IPS-20b (cell line): Measurements from ENCODE around the gene KIAA0319L.

Source experiments
- H3K27ac ChIP-seq: one replicate; pipeline ENCODE4 v1.5.1; 2013; ENCODE audit warnings: low read length
- H3K27me3 ChIP-seq: 2 replicates; pipeline ENCODE4 v1.6.1; 2013; ENCODE audit warnings: mild to moderate bottlenecking, low read length, inconsistent platforms; ENCODE audit not compliant: insufficient read depth
- H3K36me3 ChIP-seq: 2 replicates; pipeline ENCODE4 v1.6.1; 2013; ENCODE audit warnings: low read depth, mild to moderate bottlenecking, inconsistent platforms, low read length, moderate library complexity; ENCODE audit not compliant: insufficient read depth
- H3K4me1 ChIP-seq: 2 replicates; pipeline ENCODE4 v1.6.1; 2013; ENCODE audit warnings: mild to moderate bottlenecking, control low read depth, inconsistent platforms, low read length, moderate library complexity; ENCODE audit not compliant: insufficient read depth
- H3K4me3 ChIP-seq: 2 replicates; pipeline ENCODE4 v1.5.1; 2013; ENCODE audit warnings: mild to moderate bottlenecking, low read length, inconsistent platforms
- H3K9ac ChIP-seq: 2 replicates; pipeline ENCODE4 v1.6.1; 2013; ENCODE audit warnings: low read depth, mild to moderate bottlenecking, inconsistent platforms, low read length, moderate library complexity
- H3K9me3 ChIP-seq: 2 replicates; pipeline ENCODE4 v1.6.1; 2013; ENCODE audit warnings: mild to moderate bottlenecking, low read depth, low read length, inconsistent platforms; ENCODE audit not compliant: insufficient read depth

KIAA0319L gene

GRCh38 chr1:35557118-35557610, at the start of gene KIAA0319L:
KIAA0319L (minus strand) TSS chr1:35557403; CDS start chr1:35554491, 2,912 bp downstream.
- Histone ChIP-seq H3K36me3 (peaks cover 40% of the 10 kb centered on the region), H3K9ac (peak within 1 kb of the TSS; percentile 79), H3K27ac (peak within 1 kb of the TSS; percentile 72), H3K4me1 (peaks cover 28% of the 10 kb centered on the region), H3K27me3 (no peaks in the 10 kb centered on the region), H3K4me3 (peak within 1 kb of the TSS; percentile 82), H3K9me3 (no peaks in the 10 kb centered on the region)

GRCh38 chr1:35605867-35606182, 48.6 kb upstream of the KIAA0319L start:
- Histone ChIP-seq H3K27ac (no peak overlapping the region), H3K36me3 (peaks cover 85% of the 10 kb centered on the region), H3K9ac (no peak overlapping the region)

GRCh38 chr1:35605071-35605866, 48.1 kb upstream of the KIAA0319L start:
- Histone ChIP-seq H3K9ac (no peak overlapping the region), H3K27ac (no peak overlapping the region), H3K4me1 (no peaks in the 10 kb centered on the region; the same call in 1 of the 2 replicates), H3K4me3 (no peak overlapping the region), H3K9me3 (no peaks in the 10 kb centered on the region), H3K36me3 (peaks cover 90% of the 10 kb centered on the region), H3K27me3 (no peaks in the 10 kb centered on the region)

More at GRCh38 chr1:35605867-35606182, 48.6 kb upstream of the KIAA0319L start:
- Histone ChIP-seq H3K4me3 (no peak overlapping the region), H3K9me3 (no peaks in the 10 kb centered on the region), H3K27me3 (no peaks in the 10 kb centered on the region), H3K4me1 (no peaks in the 10 kb centered on the region; the same call in 1 of the 2 replicates)

- no peaks in the 10 kb centered on the region for H3K27me3 ChIP-seq
- H3K4me3 ChIP-seq: no peak overlapping the region
- no peaks in the 10 kb centered on the region for H3K9me3 ChIP-seq
- no peaks in the 10 kb centered on the region; the same call in 1 of the 2 replicates for H3K4me1 ChIP-seq
- no peak overlapping the region for H3K27ac ChIP-seq
- peaks cover 91% of the 10 kb centered on the region for H3K36me3 ChIP-seq
- H3K9ac ChIP-seq: no peak overlapping the region
Observed at GRCh38 chr1:35603941-35604340, 46.7 kb upstream of the KIAA0319L start.

GRCh38 chr1:35603468-35603867, 46.3 kb upstream of the KIAA0319L start:
- Histone ChIP-seq H3K27me3 (no peaks in the 10 kb centered on the region), H3K4me3 (no peak overlapping the region), H3K27ac (no peak overlapping the region), H3K4me1 (no peaks in the 10 kb centered on the region; the same call in 1 of the 2 replicates), H3K9ac (no peak overlapping the region), H3K9me3 (no peaks in the 10 kb centered on the region), H3K36me3 (peaks cover 86% of the 10 kb centered on the region)

DNA sequence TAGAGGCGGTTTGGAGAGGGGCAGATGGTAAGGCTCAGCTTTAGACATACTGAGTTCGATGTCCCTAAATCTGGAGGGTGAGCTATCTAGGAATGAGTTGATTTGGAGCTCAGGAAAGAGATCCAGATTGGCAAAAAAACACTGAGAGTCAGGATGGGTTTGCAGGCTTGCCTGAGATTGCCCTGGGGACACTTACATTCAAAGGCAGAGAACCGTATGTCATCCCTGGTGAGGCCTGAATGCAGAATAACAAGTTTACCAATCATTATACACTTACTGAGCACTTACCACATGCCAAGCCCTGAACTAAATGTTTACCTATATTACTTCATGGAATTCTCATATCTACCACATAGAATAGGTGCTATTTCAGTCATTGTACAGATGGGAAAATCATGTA, 43.4 kb upstream of the KIAA0319L start:
- H3K36me3 ChIP-seq: peaks cover 63% of the 10 kb centered on the region
- H3K9me3 ChIP-seq: no peaks in the 10 kb centered on the region
- no peaks in the 10 kb centered on the region for H3K27me3 ChIP-seq
- H3K9ac ChIP-seq: no peak overlapping the region
- no peaks in the 10 kb centered on the region; the same call in 1 of the 2 replicates for H3K4me1 ChIP-seq
- no peak overlapping the region for H3K4me3 ChIP-seq
- H3K27ac ChIP-seq: no peak overlapping the region

DNA sequence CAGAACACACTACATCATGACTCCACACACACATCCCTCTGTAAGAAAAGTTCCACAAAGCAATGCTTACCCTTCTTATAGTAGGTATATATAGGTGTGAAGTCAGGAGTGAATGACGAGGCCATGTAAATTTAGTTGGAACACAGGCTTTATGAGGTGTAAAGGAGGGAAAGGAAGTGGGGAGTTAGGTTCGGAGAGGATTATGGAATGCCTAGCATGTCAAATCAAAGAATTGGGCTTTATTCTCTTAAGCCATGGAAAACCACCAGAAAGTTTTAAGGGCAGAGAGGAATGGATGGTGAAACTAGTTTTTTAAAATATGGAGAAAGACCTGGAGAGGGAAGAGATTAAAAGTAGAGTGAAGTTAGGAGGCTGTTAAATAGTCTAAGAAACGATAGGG, 42.2 kb upstream of the KIAA0319L start:
- no peaks in the 10 kb centered on the region for H3K9me3 ChIP-seq
- no peaks in the 10 kb centered on the region for H3K4me1 ChIP-seq
- no peak overlapping the region for H3K4me3 ChIP-seq
- no peak overlapping the region for H3K9ac ChIP-seq
- H3K36me3 ChIP-seq: peaks cover 51% of the 10 kb centered on the region
- no peak overlapping the region for H3K27ac ChIP-seq
- no peaks in the 10 kb centered on the region for H3K27me3 ChIP-seq

DNA sequence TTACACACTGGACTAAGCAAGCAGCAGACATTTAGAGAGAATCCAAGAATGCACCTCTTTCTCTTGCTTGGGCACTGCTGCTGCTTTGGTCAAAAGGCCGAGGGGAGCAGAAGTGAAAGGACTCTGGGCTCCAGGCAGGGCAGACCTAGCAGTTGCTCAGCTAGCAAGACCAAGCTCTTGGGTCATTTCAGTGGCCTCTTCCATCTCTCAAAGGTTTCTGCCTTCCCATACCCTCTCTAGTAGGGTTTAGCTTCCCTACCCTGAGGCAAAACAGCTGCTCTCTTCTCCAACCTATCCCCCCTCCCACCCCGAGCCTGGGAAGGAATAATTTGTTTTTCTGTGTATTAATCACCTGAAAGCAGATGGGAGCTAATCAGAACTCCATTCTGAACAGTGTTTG, 41.7 kb upstream of the KIAA0319L start:
- Histone ChIP-seq H3K4me3 (no peak overlapping the region), H3K36me3 (peaks cover 46% of the 10 kb centered on the region), H3K27me3 (no peaks in the 10 kb centered on the region), H3K9ac (no peak overlapping the region), H3K9me3 (no peaks in the 10 kb centered on the region), H3K27ac (no peak overlapping the region), H3K4me1 (no peaks in the 10 kb centered on the region)

DNA sequence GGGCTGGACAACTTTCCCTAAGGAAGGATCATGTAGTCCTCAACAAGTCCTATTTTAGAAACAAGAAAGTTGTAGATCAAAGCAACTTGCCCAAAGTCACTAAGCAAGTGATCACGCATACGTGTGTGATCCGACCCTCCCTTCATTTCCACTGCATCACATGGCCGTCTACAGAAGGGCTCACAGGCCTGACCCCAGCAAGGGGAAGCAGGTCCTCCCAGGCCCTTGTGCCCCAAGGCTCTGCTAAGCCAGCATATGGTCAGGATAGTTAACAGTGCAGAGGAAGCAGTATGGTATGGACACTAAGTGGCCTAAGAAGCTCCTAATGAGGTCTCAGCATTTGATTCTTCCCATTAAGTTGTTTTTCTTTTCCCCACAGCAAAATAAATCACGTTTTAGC, 40.7 kb upstream of the KIAA0319L start:
- Histone ChIP-seq H3K36me3 (peaks cover 35% of the 10 kb centered on the region), H3K9ac (no peak overlapping the region), H3K9me3 (no peaks in the 10 kb centered on the region), H3K4me1 (no peaks in the 10 kb centered on the region), H3K27me3 (no peaks in the 10 kb centered on the region), H3K4me3 (no peak overlapping the region), H3K27ac (no peak overlapping the region)

DNA sequence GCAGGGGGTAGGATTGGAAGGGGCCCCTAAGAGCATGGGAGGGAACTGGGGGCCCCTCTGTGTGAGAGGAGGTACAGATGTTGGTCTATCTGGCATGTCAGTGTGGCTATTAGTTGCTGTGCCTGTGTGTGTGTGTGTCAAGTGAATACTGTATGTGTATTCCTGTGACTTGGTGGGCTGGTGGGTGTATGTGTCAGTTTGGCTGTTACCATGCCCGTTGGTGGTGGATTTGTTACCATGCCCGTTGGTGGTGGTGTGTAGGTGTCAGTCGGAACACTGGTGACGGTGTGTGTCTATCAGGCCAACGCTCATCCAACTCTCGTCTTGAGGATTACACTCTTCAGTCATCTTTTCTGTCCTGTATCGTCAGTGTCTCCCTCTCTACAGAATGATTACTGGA, 38.5 kb upstream of the KIAA0319L start:
- Histone ChIP-seq H3K36me3 (peaks cover 16% of the 10 kb centered on the region), H3K9ac (no peak overlapping the region), H3K27me3 (no peaks in the 10 kb centered on the region), H3K9me3 (no peaks in the 10 kb centered on the region), H3K4me3 (no peak overlapping the region), H3K27ac (no peak overlapping the region), H3K4me1 (no peaks in the 10 kb centered on the region)

- no peaks in the 10 kb centered on the region for H3K4me1 ChIP-seq
- H3K9me3 ChIP-seq: no peaks in the 10 kb centered on the region
- no peak overlapping the region for H3K4me3 ChIP-seq
- H3K9ac ChIP-seq: no peak overlapping the region
- no peaks in the 10 kb centered on the region for H3K27me3 ChIP-seq
- no peak overlapping the region for H3K27ac ChIP-seq
- H3K36me3 ChIP-seq: peaks cover 2% of the 10 kb centered on the region; the same call in 1 of the 2 replicates
Observed at GRCh38 chr1:35594005-35594760, 37.0 kb upstream of the KIAA0319L start.
